GM18861 (cell line): ENCODE measurements around the gene USP4.
"Not testable (repeated sequence)": the region's sequence is repeated elsewhere in the genome, so short reads cannot be mapped to it uniquely, and the experiment has no call there.

ENCODE experiments used
- ATAC-seq: cut with Tn5 transposase; IDR thresholded peaks from one replicate; pipeline ENCODE4 v1.9.1; 2021; ENCODE audit not compliant: unreplicated experiment

USP4 gene

DNA sequence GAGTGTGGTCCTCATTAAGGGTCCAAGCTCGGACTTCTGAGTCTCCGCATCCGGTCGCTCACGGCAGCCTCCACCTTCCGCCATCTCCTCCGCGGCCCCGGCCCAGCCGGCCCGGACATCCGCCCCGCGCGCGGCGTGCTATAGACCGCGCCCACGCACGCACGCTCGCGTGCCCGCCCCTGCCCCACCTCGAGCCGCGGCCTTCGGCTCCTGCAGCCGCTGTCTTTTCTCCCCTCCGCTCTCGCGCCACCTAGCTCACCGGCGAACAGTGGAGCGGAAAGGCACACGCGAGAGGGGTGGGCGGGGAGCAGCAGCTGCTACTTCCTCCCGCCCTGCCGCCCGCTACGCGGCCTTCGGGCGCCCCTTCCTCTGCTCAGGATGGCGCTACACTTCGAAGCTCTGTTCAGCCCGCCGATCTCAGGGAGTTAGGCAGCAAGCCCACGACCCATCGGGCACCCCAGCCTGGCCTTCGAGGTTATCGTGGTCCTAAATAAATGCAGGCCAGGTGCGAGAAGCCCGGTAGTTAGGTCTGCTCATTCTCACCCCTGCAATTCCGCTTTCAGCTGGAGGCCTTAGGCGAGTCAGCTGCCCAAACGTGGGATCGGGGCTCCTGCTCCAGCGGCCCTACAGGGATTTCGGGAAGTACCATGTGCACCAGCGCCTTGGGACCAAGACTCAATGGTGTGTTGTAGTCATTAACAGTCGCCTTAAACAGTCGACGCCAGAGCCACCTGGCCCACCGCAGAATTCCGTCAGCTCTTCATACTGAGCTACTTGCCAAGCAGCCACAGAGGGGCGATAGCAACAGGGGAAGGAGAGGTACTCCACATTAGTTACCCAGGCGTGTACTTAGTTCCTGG lies at the start of gene USP4:
TSS of gene USP4 (minus strand) at position 113 of the 860 bp plus-strand sequence. CDS start at position 84, 29 bp downstream.
- peak; percentile 67 for ATAC-seq

DNA sequence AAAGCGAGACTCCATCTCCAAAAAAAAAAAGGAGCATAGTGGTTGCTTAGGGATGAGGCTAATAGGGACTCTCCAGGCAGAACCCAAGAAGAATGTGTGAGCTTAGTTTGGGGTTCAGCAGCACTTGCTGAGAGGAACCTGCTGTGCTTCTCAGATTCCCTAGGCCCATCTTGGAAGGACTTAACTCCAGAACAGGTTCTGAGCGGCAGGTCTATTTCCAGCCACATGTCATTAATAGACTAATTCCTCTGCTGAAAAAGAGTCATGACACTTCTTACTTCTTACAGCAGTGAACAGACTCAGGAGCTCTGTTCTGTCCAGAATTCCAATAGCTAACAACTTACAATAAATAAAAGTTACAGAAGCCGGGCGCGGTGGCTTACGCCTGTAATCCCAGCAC lies 49.4 kb upstream of the USP4 start:
- ATAC-seq, result no peak

GRCh38 chr3:49388289-49388820 lies 48.5 kb upstream of the USP4 start:
- no peak for ATAC-seq

GRCh38 chr3:49387721-49388120 lies 47.9 kb upstream of the USP4 start:
- ATAC-seq, result no peak

- ATAC-seq, result no peak
These were observed 46.4 kb upstream of the USP4 start for GRCh38 chr3:49386056-49386756.

DNA sequence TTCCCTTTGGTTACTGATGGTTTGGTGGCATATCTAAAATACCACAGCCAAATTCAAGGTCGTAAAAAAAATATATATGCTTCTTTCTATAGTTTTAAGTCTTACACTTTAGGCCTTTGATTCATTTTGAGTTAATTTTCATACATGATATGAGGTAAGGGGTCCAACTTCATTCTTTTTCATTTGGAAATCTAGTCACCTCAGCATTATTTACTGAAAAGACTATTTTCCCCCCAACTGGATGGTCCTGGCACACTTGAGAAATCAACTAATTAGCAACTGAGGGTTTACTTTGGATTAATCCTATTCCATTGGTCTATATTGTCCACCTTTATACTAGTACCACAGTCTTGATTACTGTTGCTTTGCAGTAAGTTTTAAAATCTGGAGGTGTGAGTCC lies 45.8 kb upstream of the USP4 start:
- no peak for ATAC-seq

DNA sequence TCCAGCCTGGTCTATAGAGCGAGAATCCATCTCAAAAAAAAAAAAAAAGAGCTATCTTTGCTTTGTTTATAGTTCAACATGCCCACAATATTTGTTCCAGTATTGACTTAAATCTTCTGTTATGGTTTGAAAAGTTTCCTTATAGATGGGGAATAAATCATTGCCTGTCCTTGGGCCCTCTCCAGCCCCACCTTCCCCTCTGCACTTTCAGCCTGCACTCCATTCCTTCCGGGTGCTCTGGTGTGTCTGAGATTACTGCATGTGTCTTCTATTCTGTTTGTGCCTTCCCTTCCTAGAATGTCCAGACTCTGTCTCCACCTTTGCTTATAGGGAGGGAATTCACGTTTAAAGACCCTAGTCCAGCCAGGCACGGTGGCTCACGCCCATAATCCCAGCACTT lies 43.5 kb upstream of the USP4 start:
- no peak for ATAC-seq

- ATAC-seq, result no peak
These were observed 38.5 kb upstream of the USP4 start for GRCh38 chr3:49378249-49378895.

GRCh38 chr3:49377483-49377882 lies 37.6 kb upstream of the USP4 start:
- no peak for ATAC-seq

DNA sequence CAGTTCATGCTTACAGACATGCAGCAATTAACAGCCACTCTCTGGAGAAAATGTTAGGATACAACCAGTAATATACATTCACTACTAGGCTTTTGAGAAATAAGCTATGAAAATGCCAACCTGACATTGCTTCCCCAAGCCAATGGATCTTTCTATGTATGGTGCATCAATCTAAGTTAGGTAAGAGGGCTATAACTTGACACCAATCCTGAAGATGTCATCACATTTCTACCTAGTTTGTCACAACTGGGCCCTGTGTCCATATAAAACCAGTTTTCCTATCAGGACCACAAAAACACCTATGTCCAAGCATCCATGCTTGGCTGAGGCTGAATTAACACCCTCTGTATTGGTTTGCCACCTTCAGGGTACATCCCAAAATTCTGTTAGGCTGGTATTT lies 32.1 kb upstream of the USP4 start:
- no peak for ATAC-seq

DNA sequence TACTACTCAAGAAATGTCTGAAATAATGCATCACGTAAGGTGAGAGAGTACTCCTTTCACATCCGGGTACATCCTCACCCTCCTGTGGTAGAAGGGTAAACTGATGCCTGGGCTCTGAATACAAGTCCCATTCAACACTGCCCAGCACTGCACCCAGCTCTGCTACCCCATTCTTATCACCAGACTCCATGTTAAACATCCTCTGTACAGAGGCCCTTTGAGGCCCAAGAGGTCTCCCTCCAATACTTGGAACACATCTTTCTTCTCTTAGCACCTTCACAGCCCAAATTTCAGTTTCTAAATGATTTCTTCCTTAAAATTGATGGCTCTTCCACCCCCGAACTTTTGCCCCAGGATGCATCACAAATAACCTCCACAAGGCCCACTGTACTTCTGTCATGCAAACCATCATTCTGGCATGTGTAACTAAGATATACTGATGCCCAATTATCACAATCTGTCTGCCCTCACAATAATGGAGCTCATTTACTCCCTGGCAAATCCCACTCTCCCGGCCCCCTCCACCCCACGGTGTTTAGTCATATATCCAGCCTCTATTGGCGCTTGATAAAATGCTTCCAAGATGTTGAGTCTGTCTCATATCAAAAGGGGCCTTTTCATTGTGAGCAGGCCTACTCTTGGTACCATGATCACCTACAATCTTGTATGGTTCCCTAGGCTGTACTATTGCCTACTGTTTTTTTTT lies 30.9 kb upstream of the USP4 start:
- ATAC-seq, result no peak

GRCh38 chr3:49362561-49362960 lies 22.7 kb upstream of the USP4 start:
- ATAC-seq, result no peak

GRCh38 chr3:49359623-49360022 lies 19.8 kb upstream of the USP4 start:
- no peak for ATAC-seq

DNA sequence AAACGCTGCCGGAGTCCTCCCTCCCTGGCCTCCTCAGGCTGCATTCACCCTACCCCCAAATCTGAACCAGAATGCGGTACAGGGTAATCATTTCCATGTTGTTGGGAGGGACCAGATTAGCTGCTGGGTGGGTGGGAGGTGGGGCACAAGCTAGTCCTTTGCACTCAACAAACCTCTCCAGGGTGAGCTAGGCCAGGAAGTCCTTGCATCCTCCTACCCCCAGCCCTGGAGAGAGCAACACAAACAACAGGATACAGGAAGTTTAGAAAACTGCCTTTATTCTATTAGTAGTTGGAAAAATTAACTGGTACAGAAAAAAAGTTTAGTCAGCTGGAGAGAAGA lies 19.0 kb upstream of the USP4 start:
- no peak for ATAC-seq

GRCh38 chr3:49358217-49358883 lies 18.5 kb upstream of the USP4 start, which contains the start of gene GPX1:
Gene GPX1 (minus strand): TSS chr3:49358353. CDS start chr3:49358278, 75 bp downstream.
- ATAC-seq, result peak; percentile 79

GRCh38 chr3:49357443-49358216 lies 17.8 kb upstream of the USP4 start:
- peak; percentile 9 for ATAC-seq

- not testable (repeated sequence) for ATAC-seq
These were observed 17.2 kb upstream of the USP4 start for GRCh38 chr3:49357095-49357442.

DNA sequence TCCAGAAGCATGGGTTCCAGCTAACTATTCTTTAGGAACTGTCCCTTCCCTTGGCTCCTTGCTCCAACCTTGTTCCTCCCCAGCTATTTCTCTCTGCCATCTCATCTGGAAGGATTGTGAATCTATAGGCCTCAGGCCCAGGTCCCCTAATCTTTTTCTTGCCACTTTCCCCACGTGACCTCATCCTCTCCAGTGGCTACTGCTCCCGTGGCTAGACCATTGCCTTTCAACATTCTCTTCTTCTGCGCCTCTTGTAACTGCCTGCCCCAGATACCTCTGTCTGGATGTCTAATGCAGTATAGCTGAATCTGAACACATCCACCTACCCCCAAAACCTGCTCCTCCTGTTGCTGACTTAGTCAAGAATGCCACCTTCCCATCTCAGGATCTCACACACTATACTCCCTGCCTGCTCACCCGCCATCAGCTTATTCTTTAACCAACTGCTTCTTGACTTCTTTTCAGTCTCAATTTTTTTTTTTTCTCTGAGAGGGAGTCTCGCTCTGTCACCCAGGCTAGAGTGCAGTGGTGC lies 13.1 kb upstream of the USP4 start:
- ATAC-seq, result no peak

- no peak for ATAC-seq
These were observed 12.4 kb upstream of the USP4 start for GRCh38 chr3:49352281-49352680.
